Fibroblast of skin of scalp (primary cell): ENCODE results near the gene PHEX.
"Not testable (repeated sequence)": the region's sequence is repeated elsewhere in the genome, so short reads cannot be mapped to it uniquely, and the experiment has no call there.

ENCODE experiments used
- DNase-seq: peaks from one replicate; pipeline ENCODE4 v3.0.0-alpha.2; 2013

Gene PHEX

DNA sequence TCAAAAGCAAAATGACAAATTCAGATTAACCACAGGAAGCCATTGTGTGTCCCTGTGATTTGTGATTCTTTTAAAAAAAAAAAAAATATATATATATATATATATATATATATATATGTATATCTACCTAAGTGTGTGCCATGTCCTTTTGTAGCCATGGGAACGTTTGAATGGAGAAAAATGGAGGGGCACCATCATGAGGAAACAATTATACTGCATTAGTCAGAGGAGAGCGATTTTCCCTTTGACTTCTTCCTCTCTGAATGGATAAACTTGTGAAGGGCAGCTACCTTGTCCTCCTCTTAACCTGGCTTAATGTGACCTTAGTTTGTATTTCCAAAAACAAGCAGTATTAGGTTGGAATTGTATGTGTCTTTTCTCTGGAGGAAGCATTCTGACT lies 217.2 kb downstream of the PHEX start:
- no peak for DNase-seq

DNA sequence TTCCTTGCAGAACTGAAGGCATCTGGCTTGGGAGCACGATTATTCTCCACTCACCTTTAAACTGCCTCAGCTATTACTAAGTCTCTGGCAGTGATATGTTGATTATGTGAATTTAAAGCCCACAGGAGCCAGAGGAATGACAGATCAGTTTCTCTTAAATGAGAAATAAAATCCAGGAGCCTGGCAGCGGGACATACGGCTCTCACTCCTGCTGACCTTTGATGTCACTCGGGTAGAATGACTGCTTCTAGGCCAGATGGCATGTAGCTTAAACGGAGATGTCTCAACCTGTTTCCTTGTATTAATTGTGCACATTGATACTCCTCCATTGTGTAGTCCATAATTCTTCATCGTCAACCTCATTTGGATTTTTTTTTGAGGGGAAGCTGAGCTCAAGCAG lies 236.6 kb downstream of the PHEX start:
- no peak for DNase-seq

DNA sequence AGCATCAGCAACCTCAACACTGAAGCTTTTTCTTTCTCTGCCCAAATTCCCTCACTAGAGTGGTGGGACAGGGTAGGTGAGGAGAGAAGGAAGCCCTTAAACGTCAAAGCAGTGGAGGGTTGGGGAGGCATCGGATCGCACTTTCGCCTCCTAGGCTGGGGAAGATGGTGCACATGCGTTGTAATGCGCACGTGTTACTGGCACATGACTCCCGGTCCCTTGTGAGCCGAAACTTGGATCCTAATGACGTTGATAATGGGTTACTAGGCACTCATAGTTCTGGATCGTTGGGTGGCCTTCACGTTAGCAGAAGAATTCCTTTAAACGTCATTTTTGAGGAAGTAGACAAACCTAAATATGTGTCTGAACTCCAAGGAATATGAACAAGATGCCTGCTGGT lies 240.5 kb downstream of the PHEX start, which contains the start of gene CBLL2:
Gene CBLL2 (plus strand): TSS at position 301 of the 400 bp plus-strand sequence. CDS start 79 bp downstream, at position 380.
- DNase-seq: no peak

DNA sequence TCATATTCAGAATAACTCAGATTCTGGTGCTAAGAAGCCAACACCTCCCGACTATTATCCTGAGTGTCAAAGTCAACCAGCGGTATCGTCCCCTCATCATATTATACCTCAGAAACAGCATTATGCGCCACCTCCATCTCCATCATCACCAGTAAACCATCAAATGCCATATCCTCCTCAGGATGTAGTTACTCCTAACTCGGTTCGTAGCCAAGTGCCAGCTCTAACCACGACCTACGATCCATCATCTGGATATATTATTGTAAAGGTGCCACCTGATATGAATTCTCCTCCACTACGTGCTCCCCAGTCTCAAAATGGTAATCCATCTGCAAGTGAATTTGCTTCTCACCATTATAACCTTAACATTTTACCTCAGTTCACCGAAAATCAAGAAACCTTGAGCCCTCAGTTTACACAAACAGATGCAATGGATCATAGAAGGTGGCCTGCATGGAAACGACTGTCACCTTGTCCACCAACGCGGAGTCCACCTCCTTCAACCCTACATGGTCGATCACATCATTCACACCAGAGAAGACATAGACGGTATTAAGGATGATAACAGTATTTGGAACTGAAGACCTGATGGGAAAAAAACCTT lies 241.7 kb downstream of the PHEX start:
- no peak for DNase-seq

DNA sequence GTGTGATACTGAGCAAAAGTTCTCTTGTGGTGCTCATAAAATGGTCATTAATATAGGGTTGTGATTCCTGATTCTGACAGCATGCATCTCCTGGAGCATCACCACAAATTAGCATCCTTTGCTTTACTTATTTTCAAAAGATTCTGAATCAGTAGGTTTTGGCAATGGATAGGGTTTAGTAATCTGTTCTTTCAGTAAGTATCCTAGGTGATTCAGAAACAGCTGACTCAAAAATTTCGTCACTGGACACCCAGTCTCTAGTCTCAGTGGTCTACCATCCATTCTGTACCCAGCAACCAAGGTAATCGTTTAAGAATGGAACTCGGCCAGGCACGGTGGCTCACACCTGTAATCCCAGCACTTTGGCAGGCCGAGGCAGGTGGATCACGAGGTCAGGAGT lies 244.7 kb downstream of the PHEX start:
- DNase-seq: no peak

DNA sequence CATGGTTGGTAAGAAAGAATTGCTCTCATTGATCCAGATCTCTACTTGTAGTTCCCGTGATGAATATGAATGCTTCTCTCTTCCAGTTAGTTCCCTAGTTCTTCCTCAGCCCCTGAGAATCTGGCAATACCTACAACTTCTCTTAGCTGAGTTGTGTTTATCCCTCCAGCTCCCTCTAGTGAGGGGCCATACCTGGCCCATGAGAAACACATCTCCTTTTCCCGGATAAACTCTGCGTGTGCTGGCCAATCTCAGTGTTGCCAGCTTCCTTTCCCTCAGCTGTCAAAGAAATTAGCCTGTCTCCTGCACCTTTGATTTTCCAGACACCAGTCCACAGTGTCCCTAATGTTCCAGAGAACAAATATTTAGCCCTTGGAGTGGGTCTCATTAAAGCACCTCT lies 246.2 kb downstream of the PHEX start:
- no peak for DNase-seq

DNA sequence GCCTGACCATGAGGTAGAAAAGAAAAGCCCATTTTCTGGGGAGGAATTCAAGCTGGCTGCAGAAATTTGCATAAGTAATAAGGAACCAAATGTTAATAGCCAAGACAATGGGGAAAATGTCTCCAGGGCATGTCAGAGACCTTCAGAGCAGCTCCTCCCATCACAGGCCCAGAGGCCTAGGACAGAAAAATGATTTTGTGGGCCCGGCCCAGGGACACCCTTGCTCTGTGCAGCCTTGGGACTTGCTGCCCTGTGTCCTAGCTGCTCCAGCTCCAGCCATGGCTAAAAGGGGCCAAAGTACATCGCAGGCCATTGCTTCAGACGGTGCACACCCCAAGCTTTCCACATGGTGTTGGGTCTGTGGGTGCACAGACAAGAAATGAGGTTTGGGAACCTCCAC lies 257.1 kb downstream of the PHEX start:
- DNase-seq: not testable (repeated sequence)

DNA sequence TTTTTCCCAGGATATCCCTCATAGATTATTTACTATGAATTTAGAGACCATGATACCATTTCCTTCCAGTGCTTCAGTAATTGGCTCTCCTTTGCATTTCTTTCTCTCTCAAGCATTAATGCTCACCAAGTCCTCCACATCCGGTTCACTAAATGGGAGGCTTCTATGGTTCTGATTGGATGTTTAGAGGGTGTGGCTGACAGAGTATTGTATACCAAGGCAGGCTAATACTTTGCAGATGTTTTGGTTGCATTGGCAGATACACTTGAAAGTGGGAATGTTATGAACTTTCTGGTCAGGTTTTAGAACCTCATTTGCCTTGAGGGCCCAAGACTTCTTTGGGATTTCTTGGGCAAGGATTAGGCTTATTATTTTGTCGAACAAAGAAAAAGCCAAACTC lies 264.7 kb downstream of the PHEX start:
- peak; percentile 39 for DNase-seq

DNA sequence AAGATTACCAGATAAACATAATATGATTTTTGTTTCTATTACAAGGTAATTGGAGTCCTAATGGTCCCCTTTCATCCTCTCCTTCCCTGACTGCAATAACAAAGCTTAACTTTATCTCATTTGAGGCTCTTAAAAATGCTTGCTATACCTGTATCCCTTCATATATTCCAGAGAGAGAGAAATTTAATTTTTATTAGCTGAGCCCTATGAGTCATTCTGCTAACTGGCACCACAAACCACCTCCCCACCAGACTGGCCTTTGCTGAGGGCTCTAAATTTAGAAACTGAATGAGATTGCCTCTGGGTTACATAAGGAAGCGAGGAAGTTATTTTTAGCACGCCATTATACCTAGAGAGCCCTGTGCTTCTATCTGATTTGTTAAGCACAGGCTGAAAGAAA lies 268.0 kb downstream of the PHEX start:
- DNase-seq: peak; percentile 83
